AG04449 (cell line): ENCODE measurements around the gene LRMDA.

Experiments used
- CTCF ChIA-PET: fragments of 350-600 bp; formaldehyde crosslinking; extraction: SDS; loops from one replicate; lab custom pipeline; 2021; ENCODE audit warnings: antibody characterized with exemption; lab: Yijun Ruan, JAX
- POLR2A ChIA-PET: fragments of 400-600, 350-600 bp; formaldehyde crosslinking; extraction: SDS; loops from one replicate; lab custom pipeline; 2020; ENCODE audit warnings: antibody characterized with exemption, inconsistent platforms; lab: Yijun Ruan, JAX
- DNase-seq: peaks from one replicate; pipeline ENCODE4 v3.0.0-alpha.2; 2010; ENCODE audit warnings: low read depth, low spot score
- H3K4me3 ChIP-seq: 2 replicates; pipeline ENCODE4 v1.5.1; 2011; ENCODE audit warnings: low read depth, mild to moderate bottlenecking, control low read depth, low read length
- CTCF ChIP-seq: IDR thresholded peaks from one replicate; pipeline ENCODE4 v1.5.1; 2011; ENCODE audit warnings: mild to moderate bottlenecking, moderate library complexity, low read length, control low read depth, inconsistent platforms; ENCODE audit not compliant: insufficient read depth; ENCODE audit errors: missing control alignments

The LRMDA gene

DNA sequence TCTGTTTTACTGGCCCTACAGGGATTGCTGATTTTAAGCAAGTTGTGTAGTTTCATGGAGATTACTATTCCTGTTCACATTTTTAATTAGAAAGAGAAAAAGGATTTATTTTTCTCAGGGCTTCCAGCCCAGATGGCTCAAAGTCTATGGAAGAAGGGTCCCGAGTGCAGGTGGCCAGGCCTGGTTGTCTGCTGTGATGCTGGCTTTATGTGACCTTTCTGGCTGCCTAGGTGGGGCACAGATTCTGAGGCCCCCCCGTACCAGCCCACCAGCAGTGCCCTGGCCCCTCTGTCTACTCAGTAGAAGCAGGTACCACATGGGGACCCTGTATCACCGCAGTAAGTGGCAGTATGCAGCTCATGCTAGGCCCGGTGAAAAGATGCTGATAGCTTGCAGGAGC is 426.5 kb downstream of the LRMDA start:
- no peak for TF ChIP-seq CTCF
- ChIA-PET POLR2A (interaction anchor here (0.5 kb wide), 1 partner anchor 392 kb away, joined by 3 read pairs; no protein-coding TSS in a partner anchor), CTCF (no interaction called here)
- no peak overlapping the region for H3K4me3 ChIP-seq
- no peak for DNase-seq

- no peak for TF ChIP-seq CTCF
- POLR2A ChIA-PET, result interaction anchor here (0.5 kb wide), 1 partner anchor 393 kb away, joined by 3 read pairs; no protein-coding TSS in a partner anchor
- CTCF ChIA-PET, result no interaction called here
- no peak for DNase-seq
- no peak overlapping the region for H3K4me3 ChIP-seq
Measured at GRCh38 chr10:75858339-75858738, 426.9 kb downstream of the LRMDA start.

- no peak overlapping the region for H3K4me3 ChIP-seq
- CTCF ChIA-PET, result no interaction called here
- TF ChIP-seq CTCF, result no peak
- POLR2A ChIA-PET, result no interaction called here
- no peak for DNase-seq
Measured at GRCh38 chr10:75859141-75859540, 427.7 kb downstream of the LRMDA start.

GRCh38 chr10:75860009-75860408 is 428.6 kb downstream of the LRMDA start:
- no peak for TF ChIP-seq CTCF
- DNase-seq, result no peak
- POLR2A ChIA-PET, result no interaction called here
- H3K4me3 ChIP-seq, result no peak overlapping the region
- CTCF ChIA-PET, result no interaction called here

- no peak overlapping the region for H3K4me3 ChIP-seq
- ChIA-PET CTCF (no interaction called here), POLR2A (no interaction called here)
- DNase-seq, result no peak
- no peak for TF ChIP-seq CTCF
Measured at GRCh38 chr10:75861582-75861981, 430.2 kb downstream of the LRMDA start.

- CTCF ChIA-PET, result no interaction called here
- POLR2A ChIA-PET, result no interaction called here
- no peak overlapping the region for H3K4me3 ChIP-seq
- TF ChIP-seq CTCF, result no peak
- DNase-seq, result no peak
Measured at GRCh38 chr10:75862935-75863334, 431.5 kb downstream of the LRMDA start.
